GM21619 (cell line): ENCODE measurements around the gene CCR4.
"Not testable (repeated sequence)": the region's sequence is repeated elsewhere in the genome, so short reads cannot be mapped to it uniquely, and the experiment has no call there.

Experiments used
- ATAC-seq: cut with Tn5 transposase; IDR thresholded peaks from one replicate; pipeline ENCODE4 v1.9.1; 2021; ENCODE audit not compliant: unreplicated experiment

The CCR4 gene

GRCh38 chr3:32977861-32978260, 26.4 kb downstream of the CCR4 start:
- no peak for ATAC-seq

- ATAC-seq: no peak
These were observed 26.9 kb downstream of the CCR4 start for GRCh38 chr3:32978331-32978730.

DNA sequence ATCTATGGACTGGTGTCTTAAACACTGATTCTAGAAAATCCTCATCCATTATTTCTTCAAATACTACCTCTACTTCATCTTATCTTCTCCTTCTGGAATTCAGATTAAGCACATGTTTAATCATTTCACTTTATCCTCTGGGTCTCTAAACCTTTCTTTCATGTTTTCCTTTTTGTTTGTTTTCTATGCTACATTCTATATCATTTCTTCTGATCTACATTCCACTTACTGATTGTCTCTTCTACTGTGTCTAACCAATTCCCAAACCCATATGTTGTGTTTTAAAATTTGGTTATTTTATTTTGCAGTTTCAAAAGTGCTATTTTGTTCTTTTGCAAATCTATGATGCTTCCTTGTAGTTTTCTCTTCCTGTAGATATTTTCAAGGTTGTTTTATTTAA, 31.7 kb downstream of the CCR4 start:
- ATAC-seq: no peak

DNA sequence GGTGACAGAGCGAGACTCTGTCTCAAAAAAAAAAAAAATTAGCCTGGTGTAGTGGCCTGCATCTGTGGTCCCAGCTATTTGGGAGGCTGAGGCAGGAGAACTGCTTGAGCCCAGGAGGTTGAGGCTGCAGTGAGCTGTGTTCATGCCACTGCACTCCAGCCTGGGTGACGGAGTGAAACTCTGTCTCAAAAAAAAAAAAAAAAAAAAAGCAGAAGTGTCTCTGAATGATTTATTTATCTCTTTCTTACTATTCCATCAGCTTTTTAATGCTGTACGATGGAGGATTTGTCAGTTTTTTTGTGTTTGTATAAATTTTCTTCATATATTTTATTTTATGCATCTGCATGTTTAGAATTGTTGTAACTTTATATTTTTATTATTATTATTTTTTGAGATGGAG, 33.5 kb downstream of the CCR4 start:
- not testable (repeated sequence) for ATAC-seq

- ATAC-seq: no peak
These were observed 37.7 kb downstream of the CCR4 start for GRCh38 chr3:32989171-32989570.

DNA sequence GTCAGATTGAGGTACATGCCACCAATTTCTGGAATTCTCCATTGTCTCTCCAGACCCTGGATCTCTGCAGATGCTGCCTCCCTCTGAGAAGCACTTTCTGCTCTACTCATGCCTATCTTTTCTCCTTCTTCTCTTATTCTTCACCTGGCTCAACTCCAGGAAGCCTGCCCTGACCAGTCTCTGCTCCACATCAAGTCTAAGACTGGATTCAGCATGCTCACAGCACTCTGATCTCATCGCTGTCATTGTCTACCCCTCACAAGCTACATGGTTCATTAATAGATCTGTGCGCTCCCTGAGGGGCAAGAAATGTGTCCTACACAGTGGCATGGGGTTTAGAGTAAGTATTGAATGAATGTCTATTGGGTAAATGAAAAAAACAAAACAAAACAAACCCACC, 38.7 kb downstream of the CCR4 start:
- no peak for ATAC-seq

DNA sequence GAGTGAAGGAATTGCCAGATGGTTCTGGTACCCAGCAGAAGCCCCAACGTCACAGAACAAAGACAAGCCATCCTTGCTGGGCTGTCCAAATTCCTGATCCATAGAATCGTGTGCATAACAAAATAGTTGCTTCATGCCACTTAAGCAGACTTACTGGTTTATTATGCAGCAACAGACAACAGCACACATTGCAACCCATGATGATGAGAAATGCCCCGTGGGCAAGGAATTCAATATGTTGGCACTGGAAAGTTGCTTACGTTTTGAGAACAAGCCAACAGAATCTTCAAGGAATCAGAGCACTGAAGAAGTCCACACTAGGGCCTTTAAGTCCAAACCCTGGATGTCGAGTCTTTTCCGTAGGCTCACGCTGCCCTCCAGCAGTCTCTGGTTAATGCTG, 40.3 kb downstream of the CCR4 start:
- ATAC-seq: no peak

- ATAC-seq: peak; percentile 7
These were observed 40.9 kb downstream of the CCR4 start for GRCh38 chr3:32992310-32992686.

DNA sequence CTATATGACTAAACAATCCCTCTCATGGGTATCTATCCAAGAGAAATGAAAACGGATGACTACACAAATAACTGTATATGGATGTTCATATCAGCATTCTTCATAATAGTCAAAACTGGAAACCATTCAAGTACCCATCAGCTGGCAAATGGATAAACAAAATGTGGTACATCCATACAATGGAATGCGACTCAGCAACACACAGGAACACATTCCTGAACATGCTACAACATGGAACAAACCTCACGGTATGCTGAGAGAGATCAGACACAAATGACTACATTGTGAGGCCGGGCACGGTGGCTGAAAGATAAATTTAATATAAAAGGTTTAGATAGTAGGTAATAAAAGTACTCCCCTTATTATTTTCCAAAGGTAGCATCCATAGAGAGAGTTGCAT, 42.6 kb downstream of the CCR4 start:
- ATAC-seq: no peak

GRCh38 chr3:32995098-32995497, 43.7 kb downstream of the CCR4 start:
- ATAC-seq: no peak

DNA sequence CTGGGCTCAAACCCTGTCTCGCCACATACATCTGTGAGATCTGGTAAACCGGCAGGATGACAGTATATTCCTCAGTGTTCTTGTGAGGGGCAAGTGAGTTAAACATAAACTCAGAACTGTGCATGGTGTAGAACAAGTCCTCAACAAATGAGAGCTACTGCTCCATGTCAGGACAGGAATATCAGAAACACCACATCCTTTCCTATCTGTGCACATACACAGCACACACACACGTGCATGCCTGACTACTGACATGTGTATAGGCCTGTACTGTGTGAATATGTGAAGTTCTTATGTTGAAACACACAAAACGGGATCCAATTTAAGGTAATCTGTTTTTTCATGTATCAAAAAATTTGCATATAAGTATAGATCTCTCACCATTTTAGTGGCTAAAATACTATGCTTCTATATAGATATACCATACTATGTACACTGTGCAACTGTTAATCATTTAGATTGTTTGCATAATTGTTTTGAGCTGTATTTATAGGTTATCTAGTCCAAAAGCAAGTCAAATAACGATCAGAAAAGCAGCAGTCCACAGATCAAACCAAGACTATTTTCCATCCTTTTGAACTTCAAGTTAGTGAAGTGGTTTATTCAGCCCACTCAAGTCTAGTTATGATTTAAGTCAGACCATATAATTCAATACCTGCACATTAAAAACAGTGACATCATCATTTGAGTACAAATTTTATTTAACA, 44.8 kb downstream of the CCR4 start:
- no peak for ATAC-seq

DNA sequence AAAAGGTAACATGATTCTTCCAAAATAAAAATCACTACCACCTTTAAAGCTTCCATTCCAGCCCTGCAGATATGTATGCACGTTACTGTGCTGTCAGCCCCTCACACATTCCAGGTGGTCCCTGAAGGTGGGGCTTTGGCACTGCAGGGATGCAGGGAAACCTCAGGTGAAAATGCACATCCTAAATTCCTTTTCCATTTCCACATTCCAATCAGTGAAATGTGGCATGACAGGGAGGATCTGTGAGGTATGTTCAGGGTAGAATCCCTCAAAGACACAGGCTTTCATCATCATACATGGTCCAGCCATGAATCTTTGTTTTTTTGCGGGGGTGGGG, 45.3 kb downstream of the CCR4 start:
- ATAC-seq: no peak

DNA sequence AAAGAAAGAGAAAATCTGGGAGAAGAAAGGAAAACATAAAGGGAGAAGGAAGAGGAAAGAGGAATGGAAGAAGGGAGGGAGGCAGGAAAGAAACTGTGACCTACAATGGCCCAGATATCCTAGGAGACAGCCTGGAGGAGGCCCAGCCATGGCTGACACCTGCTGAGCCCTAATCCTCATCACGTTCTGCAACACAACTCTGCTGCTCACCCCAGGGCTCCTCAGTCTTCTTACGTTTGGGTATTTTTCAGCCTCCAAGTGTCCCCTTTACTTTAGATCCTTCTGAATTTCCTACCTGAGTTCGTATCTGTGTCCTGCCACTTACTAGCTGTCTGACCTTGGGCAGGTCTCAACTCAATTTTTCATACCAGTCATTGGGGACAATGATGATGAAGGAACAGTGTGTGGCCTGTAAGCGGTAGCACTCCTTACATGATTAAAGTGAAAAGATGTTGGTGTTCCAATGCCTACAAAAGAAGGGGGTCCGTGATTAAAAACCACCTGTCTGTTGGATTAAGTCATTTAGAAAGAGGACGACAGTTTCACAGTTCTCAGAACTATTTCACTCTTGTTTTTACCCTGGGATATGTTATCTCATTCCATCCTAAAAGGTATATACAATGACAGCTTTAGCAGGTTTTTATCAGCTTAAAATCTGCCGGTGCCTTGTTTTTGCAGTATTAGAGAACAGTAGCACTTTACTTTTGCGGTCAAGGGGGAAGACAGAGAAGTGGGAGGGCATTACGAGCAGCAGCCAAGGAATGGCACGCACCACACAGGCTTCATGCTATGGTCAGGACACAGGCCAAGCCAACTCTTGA, 47.4 kb downstream of the CCR4 start:
- no peak for ATAC-seq

DNA sequence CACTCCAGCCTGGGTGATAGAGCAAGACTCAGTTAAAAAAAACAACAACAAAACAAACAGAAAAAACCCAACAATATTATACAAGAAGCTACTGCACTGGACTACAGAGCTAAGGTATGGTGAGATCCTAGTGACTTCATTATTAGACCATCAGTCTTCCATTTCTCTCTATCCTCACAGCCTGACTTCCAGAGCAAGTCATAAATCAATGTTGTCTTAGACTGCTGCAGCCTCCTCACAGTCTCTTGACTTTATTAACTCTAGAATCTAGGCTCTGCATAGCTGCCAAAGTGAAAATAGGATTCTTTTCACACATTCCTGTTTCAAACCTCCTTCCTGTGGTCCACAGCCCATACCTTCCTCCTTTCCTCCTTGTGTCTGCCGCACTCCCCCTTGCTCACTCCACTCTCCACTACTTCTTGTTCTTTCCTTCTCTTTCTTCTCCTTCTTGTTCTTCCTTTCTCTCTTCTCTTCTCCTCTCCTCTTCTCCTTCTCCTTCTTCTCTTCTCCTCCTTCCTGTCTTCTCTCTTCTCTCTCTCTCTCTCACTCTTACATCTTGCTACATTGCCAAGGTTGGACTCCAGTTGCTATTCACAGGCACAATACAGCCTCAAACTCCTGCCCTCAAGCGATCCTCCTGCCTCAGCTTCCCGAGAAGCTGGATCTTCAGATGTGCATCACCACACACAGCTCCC, 49.4 kb downstream of the CCR4 start:
- ATAC-seq: no peak

DNA sequence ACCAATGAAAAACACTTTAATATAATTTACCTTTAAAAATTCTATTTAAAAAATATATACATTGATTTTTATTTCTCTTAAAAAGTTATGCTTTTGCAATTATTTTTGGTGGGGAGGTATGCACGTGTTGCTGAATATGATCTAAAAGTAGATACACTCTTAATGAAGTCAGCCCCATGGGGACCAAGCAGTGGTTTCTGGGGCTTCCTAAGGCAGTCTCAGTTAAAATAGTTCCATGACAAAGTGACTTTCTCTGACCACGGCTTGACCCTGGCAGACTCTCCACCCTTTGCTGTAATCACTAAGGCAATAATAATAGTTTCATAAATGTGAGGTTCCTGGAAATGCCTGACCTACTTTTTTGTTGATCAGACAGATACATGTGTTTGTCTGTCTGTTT, 50.4 kb downstream of the CCR4 start:
- no peak for ATAC-seq

GRCh38 chr3:33003308-33003707, 51.9 kb downstream of the CCR4 start:
- ATAC-seq: no peak

GRCh38 chr3:33004205-33004604, 52.8 kb downstream of the CCR4 start:
- no peak for ATAC-seq

- ATAC-seq: no peak
These were observed 53.5 kb downstream of the CCR4 start for GRCh38 chr3:33004961-33005360.
